22Rv1 (cell line): ENCODE data around the gene A3GALT2.

Source experiments
- CTCF ChIP-seq: fragments of 450-650 bp; IDR thresholded peaks from 2 replicates; pipeline ENCODE4 v1.5.1; 2017; ENCODE audit warnings: mild to moderate bottlenecking
- ZFX ChIP-seq: fragments of 450-650 bp; IDR thresholded peaks from 2 replicates; pipeline ENCODE4 v1.6.1; 2017; ENCODE audit warnings: antibody characterized with exemption, borderline replicate concordance

- TF ChIP-seq CTCF (no peak), ZFX (no peak)
Observed at GRCh38 chr1:33299461-33300155, 21.3 kb downstream of the A3GALT2 start.
